Endothelial cell of umbilical vein (primary cell): ENCODE data around the gene ANP32A. TPM values are rescaled to one million over a fixed set of nuclear protein-coding genes. Genes with fewer than 3 reads are reported as not detected.

ENCODE experiments used
- BruUV-seq: library from RNA; stranded (reverse); fragments of 400-500 nt; replicated peaks from 2 replicates; lab custom pipeline; 2021; lab: Mats Ljungman, UMichigan
- CTCF ChIA-PET: fragments of 300-600, 350-600 bp; sonication (Branson Sonifier 250); formaldehyde crosslinking; loops from one replicate; lab custom pipeline; 2021; ENCODE audit warnings: antibody characterized with exemption, inconsistent platforms; lab: Charles Lee
- POLR2A ChIA-PET: fragments of 300-600, 350-600 bp; sonication (Branson Sonifier 250); formaldehyde crosslinking; loops from one replicate; lab custom pipeline; 2021; ENCODE audit warnings: antibody characterized with exemption, inconsistent platforms; lab: Charles Lee
- DNase-seq: peaks from one replicate; pipeline ENCODE4 v3.0.0-alpha.2; 2011; ENCODE audit warnings: low read depth, low spot score
- FAIRE-seq: peaks from 2 replicates; lab custom pipeline; 2011; peaks lifted over from hg19 to GRCh38; lab: Jason Lieb, UNC
- H2AFZ ChIP-seq: 2 replicates; pipeline ENCODE4 v1.6.0; 2012; ENCODE audit warnings: low read depth, low read length, control low read depth, inconsistent platforms
- H3K27ac ChIP-seq: 2 replicates; pipeline ENCODE4 v1.5.1; 2011; ENCODE audit warnings: low read depth, mild to moderate bottlenecking, control low read depth, low read length, moderate library complexity; ENCODE audit not compliant: insufficient read depth
- H3K27me3 ChIP-seq, 2 experiments: 2 replicates each; pipeline versions ENCODE4 v1.6.0 to v1.6.1; 2011; ENCODE audit warnings: low read length in 2 of 2, mixed read lengths in 1 of 2; ENCODE audit not compliant: control insufficient read depth in 2 of 2, insufficient read depth in 2 of 2
- H3K36me3 ChIP-seq, 2 experiments: 2 replicates in 1 of 2; 3 replicates in 1 of 2; pipeline ENCODE4 v1.5.1; 2011; ENCODE audit warnings: low read length in 2 of 2, mild to moderate bottlenecking in 1 of 2, moderate library complexity in 1 of 2; ENCODE audit not compliant: control insufficient read depth in 2 of 2, insufficient read depth in 2 of 2; ENCODE audit errors: extremely low read depth in 1 of 2
- H3K4me1 ChIP-seq: 3 replicates; pipeline ENCODE4 v1.5.1; 2011; ENCODE audit warnings: mild to moderate bottlenecking, low read length; ENCODE audit not compliant: control insufficient read depth, insufficient read depth; ENCODE audit errors: extremely low read depth
- H3K4me2 ChIP-seq: 2 replicates; pipeline ENCODE4 v1.6.1; 2011; ENCODE audit warnings: low read length, control low read depth, mixed read lengths; ENCODE audit not compliant: insufficient read depth
- H3K4me3 ChIP-seq, 3 experiments: fragments of 200-600 bp in 1 of 3; sonication (generic), shearing (Covaris generic) in 1 of 3; replicated peaks in 1 of 3; 2 replicates each; pipeline ENCODE4 v1.5.1; 2011 to 2016; ENCODE audit warnings: control low read depth in 3 of 3, low read length in 3 of 3, mild to moderate bottlenecking in 2 of 3, inconsistent platforms in 1 of 3, low read depth in 1 of 3, moderate library complexity in 1 of 3; ENCODE audit not compliant: insufficient read depth in 1 of 3
- H3K79me2 ChIP-seq: 2 replicates; pipeline ENCODE4 v1.6.0; 2012; ENCODE audit warnings: low read length, inconsistent platforms; ENCODE audit not compliant: control insufficient read depth, insufficient read depth
- H3K9ac ChIP-seq: replicated peaks from 2 replicates; pipeline ENCODE3; 2011; ENCODE audit warnings: low read length, control low read depth; ENCODE audit not compliant: insufficient read depth; ENCODE audit errors: extremely low read depth
- H3K9me1 ChIP-seq: replicated peaks from 3 replicates; pipeline ENCODE4 v1.6.0; 2011; ENCODE audit warnings: mild to moderate bottlenecking, low read length; ENCODE audit not compliant: control insufficient read depth, insufficient read depth; ENCODE audit errors: extremely low read depth
- H3K9me3 ChIP-seq: replicated peaks from 2 replicates; pipeline ENCODE4 v1.5.1; 2012; ENCODE audit warnings: low read length, inconsistent platforms; ENCODE audit not compliant: control insufficient read depth, insufficient read depth
- H4K20me1 ChIP-seq: replicated peaks from 2 replicates; pipeline ENCODE3; 2011; ENCODE audit warnings: mild to moderate bottlenecking, low read length; ENCODE audit not compliant: control insufficient read depth, insufficient read depth; ENCODE audit errors: extremely low read depth
- CTCF ChIP-seq, 2 donors: IDR thresholded peaks; 1 replicate in 1 of 2; 2 replicates in 1 of 2; pipeline ENCODE4 v1.5.1; 2011; ENCODE audit warnings: low read length in 2 of 2, mild to moderate bottlenecking in 2 of 2, moderate library complexity in 2 of 2, control low read depth in 1 of 2, inconsistent platforms in 1 of 2, low read depth in 1 of 2; ENCODE audit not compliant: insufficient read depth in 1 of 2; ENCODE audit errors: extremely low read depth in 1 of 2
- EZH2 ChIP-seq: IDR thresholded peaks from 2 replicates; pipeline ENCODE4 v1.6.1; 2012; ENCODE audit warnings: borderline replicate concordance, low read depth, mild to moderate bottlenecking, moderate library complexity, low read length, inconsistent platforms; ENCODE audit not compliant: severe bottlenecking
- FOS ChIP-seq: IDR thresholded peaks from 2 replicates; pipeline ENCODE4 v1.6.1; 2011; ENCODE audit warnings: mild to moderate bottlenecking, low read length, moderate library complexity, borderline replicate concordance; ENCODE audit not compliant: insufficient read depth
- GATA2 ChIP-seq: IDR thresholded peaks from 2 replicates; pipeline ENCODE4 v1.7.0; 2011; ENCODE audit warnings: low read depth, mild to moderate bottlenecking, moderate library complexity, mixed read lengths, low read length; ENCODE audit not compliant: insufficient read length, insufficient read depth
- JUN ChIP-seq: IDR thresholded peaks from 2 replicates; pipeline ENCODE4 v1.6.1; 2011; ENCODE audit warnings: borderline replicate concordance, low read depth; ENCODE audit not compliant: insufficient read length, insufficient read depth
- MAX ChIP-seq: IDR thresholded peaks from 2 replicates; pipeline ENCODE4 v1.6.1; 2011; ENCODE audit not compliant: insufficient read depth, insufficient read length
- POLR2A ChIP-seq: IDR thresholded peaks from 2 replicates; pipeline ENCODE4 v1.6.1; 2012; ENCODE audit warnings: low read depth, mild to moderate bottlenecking, control low read depth, low read length
- POLR2AphosphoS5 ChIP-seq: IDR thresholded peaks from 2 replicates; pipeline ENCODE4 v1.6.1; 2012; ENCODE audit warnings: low read depth, mild to moderate bottlenecking, control low read depth, low read length, moderate library complexity; ENCODE audit not compliant: insufficient read depth
- dilution Hi-C: fragments of 300-500 bp; cut with MboI; formaldehyde crosslinking; loops from one replicate; pipeline ENCODE4 v1.15.0; 2019; ENCODE audit warnings: low sequenced_read_pairs; ENCODE audit not compliant: extremely low pct_ligation_motif_present
- intact Hi-C: fragments of 100-400 bp; cut with micrococcal nuclease; formaldehyde crosslinking; loops from one replicate; pipeline ENCODE4 v1.10.0; 2022
- polyA plus RNA-seq, 4 experiments: library from polyadenylated mRNA; depleted of rRNA in 3 of 4; stranded (reverse) in 3 of 4; unstranded in 1 of 4; fragments of >200 nt; gene quantifications; 2 replicates each; pipeline versions ENCODE4 v1.2.1 to v1.2.3, GENCODE V29; 2011 to 2012; ENCODE audit warnings: missing spikeins in 1 of 4
- total RNA-seq: library from RNA; stranded (reverse); gene quantifications from 2 replicates; pipeline ENCODE4 v1.2.3, GENCODE V29; 2021

The ANP32A gene
- total and polyA plus RNA-seq, 2 donors (not counting 3 experiments of a cell fraction or from before 2014, with no cell fraction given) = 37.9 to 169 TPM

DNA sequence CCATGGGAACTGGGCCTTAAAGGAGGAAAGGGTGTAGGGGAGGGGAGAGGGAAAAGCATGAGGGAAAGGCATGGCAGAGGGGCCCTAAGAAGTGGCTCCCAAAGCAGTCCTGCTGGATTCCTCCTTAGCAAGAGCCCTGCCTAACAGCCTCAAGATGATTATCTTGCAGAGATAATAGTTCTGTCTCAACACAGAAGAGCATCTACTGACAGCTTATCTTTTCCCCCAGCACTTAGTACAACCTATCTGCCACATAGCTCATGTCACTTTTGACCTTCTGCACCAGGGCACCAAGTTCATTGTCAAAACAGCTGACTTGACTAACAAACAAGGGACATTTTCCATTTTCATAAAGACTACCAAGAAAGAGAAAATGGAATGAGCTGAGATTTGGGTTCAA, 86.3 kb downstream of the ANP32A start:
- ChIA-PET CTCF (interaction anchor here (0.7 to 3.4 kb wide), 7 partner anchors 14 to 184 kb away, joined by 3 to 22 read pairs (median 3); no protein-coding TSS in a partner anchor), POLR2A (interaction anchor here (0.6 kb wide), 1 partner anchor 28 kb away, joined by 9 read pairs; no protein-coding TSS in a partner anchor)
- no peak overlapping the region for H2AFZ ChIP-seq
- H3K9me3 ChIP-seq = no peaks in the 10 kb centered on the region
- no peak for TF ChIP-seq GATA2
- no peaks in the 10 kb centered on the region for H3K79me2 ChIP-seq
- DNase-seq (no peak), FAIRE-seq (no peak)
- intact Hi-C loops = no loop called here
- no TSS peak for BruUV-seq
- no peaks in the 10 kb centered on the region for H3K9me1 ChIP-seq
- no peak overlapping the region for H3K4me3 ChIP-seq
- no peak overlapping the region for H3K9ac ChIP-seq
- H3K27ac ChIP-seq = no peak overlapping the region
- H3K27me3 ChIP-seq = peaks cover 9 to 12% of the 10 kb centered on the region in 2 experiments
- no peaks in the 10 kb centered on the region for H3K36me3 ChIP-seq
- H3K4me1 ChIP-seq = peaks cover 2% of the 10 kb centered on the region
- no peak overlapping the region for H3K4me2 ChIP-seq
- H4K20me1 ChIP-seq = no peaks in the 10 kb centered on the region
- dilution Hi-C loops = no loop called here

GRCh38 chr15:68733666-68734065, 87.0 kb downstream of the ANP32A start:
- dilution Hi-C loops (no loop called here), intact Hi-C loops (no loop called here)

More at GRCh38 chr15:68733666-68734065, 87.0 kb downstream of the ANP32A start:
- Histone ChIP-seq H3K4me1 (peaks cover 2% of the 10 kb centered on the region), H3K4me2 (no peak overlapping the region), H2AFZ (no peak overlapping the region), H3K27me3 (peaks cover 9 to 12% of the 10 kb centered on the region in 2 experiments), H3K36me3 (no peaks in the 10 kb centered on the region), H3K27ac (no peak overlapping the region), H3K4me3 (no peak overlapping the region), H3K9me3 (no peaks in the 10 kb centered on the region), H4K20me1 (no peaks in the 10 kb centered on the region), H3K9ac (no peak overlapping the region), H3K79me2 (no peaks in the 10 kb centered on the region), H3K9me1 (no peaks in the 10 kb centered on the region)
- TF ChIP-seq FOS = no peak
- TF ChIP-seq GATA2 = no peak
- no peak for TF ChIP-seq EZH2
- no peak for TF ChIP-seq MAX
- no peak for TF ChIP-seq JUN
- TF ChIP-seq CTCF (IDR thresholded peaks at IDR 0.05; ENCODE audit: extremely low read depth in 1 of 2, insufficient read depth in 1 of 2, low read depth in 1 of 2, low read length in 2 of 2) = no peak
- TF ChIP-seq POLR2AphosphoS5 = no peak
- TF ChIP-seq POLR2A = no peak
- BruUV-seq = no TSS peak
- CTCF ChIA-PET = interaction anchor here (3.4 to 5.1 kb wide), 2 partner anchors 141 to 142 kb away, joined by 22 to 79 read pairs; no protein-coding TSS in a partner anchor
- FAIRE-seq = no peak
- POLR2A ChIA-PET = no interaction called here
- DNase-seq = no peak
